Glutamatergic neuron (in vitro differentiated cells): ENCODE results near the gene BCL2. TPM values are rescaled to one million over a fixed set of nuclear protein-coding genes. Genes with fewer than 3 reads are reported as not detected.
A peak's percentile ranks its signal among the peaks of the same experiment; 100 is the strongest.
"Not testable (repeated sequence)": the region's sequence is repeated elsewhere in the genome, so short reads cannot be mapped to it uniquely, and the experiment has no call there.

Source experiments
- DNase-seq: peaks from one replicate; pipeline ENCODE4 v3.0.0; 2022
- H3K27ac Mint-ChIP-seq: one replicate; pipeline ENCODE4 v1.8.0; 2020; ENCODE audit warnings: mild to moderate bottlenecking, mixed read lengths, inconsistent platforms; ENCODE audit not compliant: unreplicated experiment
- H3K27me3 Mint-ChIP-seq: one replicate; pipeline ENCODE4 v1.8.0; 2020; ENCODE audit warnings: mild to moderate bottlenecking, moderate library complexity, mixed read lengths, inconsistent platforms; ENCODE audit not compliant: unreplicated experiment
- H3K36me3 Mint-ChIP-seq: one replicate; pipeline ENCODE4 v1.8.0; 2020; ENCODE audit warnings: mild to moderate bottlenecking, mixed read lengths, inconsistent platforms; ENCODE audit not compliant: unreplicated experiment
- H3K4me1 Mint-ChIP-seq: one replicate; pipeline ENCODE4 v1.8.0; 2020; ENCODE audit warnings: mild to moderate bottlenecking, low read depth, mixed read lengths, inconsistent platforms; ENCODE audit not compliant: unreplicated experiment
- H3K4me3 Mint-ChIP-seq: one replicate; pipeline ENCODE4 v1.8.0; 2020; ENCODE audit warnings: mild to moderate bottlenecking, mixed read lengths, inconsistent platforms; ENCODE audit not compliant: unreplicated experiment
- H3K9me3 Mint-ChIP-seq: one replicate; pipeline ENCODE4 v1.8.0; 2020; ENCODE audit warnings: mild to moderate bottlenecking, moderate library complexity, mixed read lengths, inconsistent platforms; ENCODE audit not compliant: unreplicated experiment
- CTCF ChIP-seq: fragments of 200-600 bp; sonication (generic); IDR thresholded peaks from one replicate; pipeline ENCODE4 v1.5.0; 2021; ENCODE audit not compliant: partially characterized antibody, unreplicated experiment
- total RNA-seq: library from RNA; stranded (reverse); fragmentation: NEBNext Ultra II Directional; extraction: Animal tissue kit (Norgen Biotek cat#: 25700); gene quantifications from one replicate; pipeline ENCODE4 v1.2.1, GENCODE V29; 2021; ENCODE audit not compliant: unreplicated experiment

BCL2 gene
- total RNA-seq, 1 donor from 2014 or later = 6.8 TPM

- no peak for TF ChIP-seq CTCF
- Mint-ChIP-seq H3K4me3 (no peak overlapping the region), H3K27ac (no peak overlapping the region), H3K4me1 (peaks cover 6% of the 10 kb centered on the region), H3K27me3 (no peaks in the 10 kb centered on the region), H3K9me3 (no peaks in the 10 kb centered on the region), H3K36me3 (no peaks in the 10 kb centered on the region)
- DNase-seq = no peak
Observed at GRCh38 chr18:63197246-63197869, 122.2 kb downstream of the BCL2 start.

- H3K4me1 Mint-ChIP-seq = peaks cover 6% of the 10 kb centered on the region
- no peaks in the 10 kb centered on the region for H3K9me3 Mint-ChIP-seq
- H3K27ac Mint-ChIP-seq = no peak overlapping the region
- DNase-seq = no peak
- H3K27me3 Mint-ChIP-seq = no peaks in the 10 kb centered on the region
- TF ChIP-seq CTCF = no peak
- no peaks in the 10 kb centered on the region for H3K36me3 Mint-ChIP-seq
- no peak overlapping the region for H3K4me3 Mint-ChIP-seq
Observed at GRCh38 chr18:63195326-63196159, 124.0 kb downstream of the BCL2 start.

- no peak for DNase-seq
- no peak overlapping the region for H3K4me3 Mint-ChIP-seq
- H3K4me1 Mint-ChIP-seq = peaks cover 6% of the 10 kb centered on the region
- H3K36me3 Mint-ChIP-seq = no peaks in the 10 kb centered on the region
- no peak for TF ChIP-seq CTCF
- peak overlapping the region; percentile 41 for H3K27ac Mint-ChIP-seq
- H3K9me3 Mint-ChIP-seq = no peaks in the 10 kb centered on the region
- no peaks in the 10 kb centered on the region for H3K27me3 Mint-ChIP-seq
Observed at GRCh38 chr18:63192885-63193349, 126.7 kb downstream of the BCL2 start.

GRCh38 chr18:63192126-63192884 lies 127.3 kb downstream of the BCL2 start:
- no peak for TF ChIP-seq CTCF
- no peak overlapping the region for H3K4me3 Mint-ChIP-seq
- H3K4me1 Mint-ChIP-seq = peaks cover 6% of the 10 kb centered on the region
- peak overlapping the region; percentile 41 for H3K27ac Mint-ChIP-seq
- DNase-seq = no peak
- H3K27me3 Mint-ChIP-seq = no peaks in the 10 kb centered on the region
- no peaks in the 10 kb centered on the region for H3K36me3 Mint-ChIP-seq
- H3K9me3 Mint-ChIP-seq = no peaks in the 10 kb centered on the region

GRCh38 chr18:63191413-63191812 lies 128.2 kb downstream of the BCL2 start:
- DNase-seq = no peak
- H3K4me3 Mint-ChIP-seq = no peak overlapping the region
- H3K4me1 Mint-ChIP-seq = peaks cover 6% of the 10 kb centered on the region
- no peak for TF ChIP-seq CTCF
- no peaks in the 10 kb centered on the region for H3K9me3 Mint-ChIP-seq
- H3K27ac Mint-ChIP-seq = no peak overlapping the region
- no peaks in the 10 kb centered on the region for H3K36me3 Mint-ChIP-seq
- H3K27me3 Mint-ChIP-seq = no peaks in the 10 kb centered on the region

GRCh38 chr18:63190838-63191237 lies 128.7 kb downstream of the BCL2 start:
- H3K9me3 Mint-ChIP-seq, H3K4me1 Mint-ChIP-seq, H3K27ac Mint-ChIP-seq, H3K27me3 Mint-ChIP-seq, H3K4me3 Mint-ChIP-seq, DNase-seq, H3K36me3 Mint-ChIP-seq: not testable (repeated sequence)
